NCI-H1417 treated with DMSO at 0.1 percent for 48 hours (cell line): ENCODE results near the gene CAMKK2.
"Not testable (repeated sequence)": the region's sequence is repeated elsewhere in the genome, so short reads cannot be mapped to it uniquely, and the experiment has no call there.

Experiments used
- DNase-seq: peaks from one replicate; lab custom pipeline; 2025; lab: John Stamatoyannopoulos, UW

The CAMKK2 gene

DNA sequence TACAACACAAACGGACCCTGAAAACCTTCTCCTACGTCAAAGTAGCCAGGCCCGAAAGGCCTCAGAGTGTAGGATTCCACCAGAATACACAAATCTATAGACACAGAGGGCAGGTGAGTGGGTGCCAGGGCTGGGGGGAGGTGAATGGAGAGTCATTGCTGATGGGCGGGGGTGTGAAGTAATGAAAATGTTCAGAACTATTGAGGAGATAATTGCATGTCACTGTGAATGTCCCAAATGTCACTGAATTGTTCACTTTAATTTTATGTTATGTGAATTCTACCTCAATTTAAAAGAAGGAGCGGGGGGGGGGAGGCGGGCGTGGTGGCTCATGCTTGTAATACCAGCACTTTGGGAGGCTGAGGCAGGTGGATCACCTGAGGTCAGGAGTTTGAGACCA lies 50.6 kb downstream of the CAMKK2 start:
- DNase-seq: no peak

DNA sequence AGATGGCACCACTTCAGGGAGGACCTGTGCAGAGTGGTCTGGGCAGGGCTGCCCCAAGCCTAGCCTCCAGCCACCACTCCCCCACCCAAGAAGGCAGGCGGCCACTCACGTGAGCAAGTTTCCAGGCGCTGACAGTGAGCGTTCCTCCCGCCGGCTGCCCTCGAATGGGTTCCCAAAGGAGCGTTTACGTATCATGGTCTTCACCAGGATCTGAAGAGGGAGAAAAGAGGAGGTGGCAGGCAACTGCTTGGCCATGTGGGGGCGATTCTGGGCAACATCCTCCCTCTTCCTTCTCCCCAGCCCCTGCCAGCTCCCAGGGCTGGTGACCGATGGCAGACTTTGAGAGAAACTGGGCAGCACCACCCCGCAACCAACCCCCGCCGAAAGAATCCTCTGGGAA lies 51.5 kb downstream of the CAMKK2 start:
- no peak for DNase-seq

DNA sequence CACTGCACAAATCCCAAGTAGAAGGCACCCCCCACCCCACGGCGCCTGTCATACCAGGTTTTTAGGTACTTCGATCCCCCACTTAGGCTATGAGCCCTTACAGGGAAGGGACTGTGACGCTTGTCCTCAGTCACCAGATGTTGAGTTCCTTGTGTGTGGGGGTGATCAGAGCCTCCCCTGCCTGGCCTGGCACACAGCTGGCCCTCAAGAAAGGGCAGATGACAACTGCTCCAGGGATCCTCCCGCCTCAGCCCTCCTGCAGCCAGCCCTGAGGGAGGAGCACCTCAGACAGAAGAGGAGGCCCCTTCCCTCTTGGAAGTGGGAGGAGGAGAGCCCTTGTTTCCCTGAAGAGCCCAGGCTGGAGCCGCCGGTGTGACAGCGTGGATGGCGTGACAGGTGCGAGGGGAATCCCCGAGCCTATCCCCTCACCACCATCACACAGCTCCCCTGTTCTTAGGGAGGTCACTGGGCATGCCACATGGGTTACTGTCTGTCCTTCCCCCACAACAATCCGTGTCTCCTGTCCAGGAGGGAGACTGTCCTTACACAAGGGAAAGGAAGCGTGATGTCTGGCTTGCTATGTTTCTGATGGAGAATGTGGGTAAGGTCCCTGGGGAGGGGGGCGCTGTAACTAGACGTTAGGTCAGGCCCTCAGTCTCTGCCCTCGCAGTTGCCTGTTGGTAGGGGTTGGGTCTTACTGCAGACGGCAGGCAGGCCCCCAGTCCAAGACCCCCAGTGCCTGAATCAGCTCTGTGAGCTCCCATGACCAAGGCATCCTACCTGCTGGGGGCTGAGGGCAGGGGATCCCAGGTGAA lies 55.1 kb downstream of the CAMKK2 start:
- no peak for DNase-seq

DNA sequence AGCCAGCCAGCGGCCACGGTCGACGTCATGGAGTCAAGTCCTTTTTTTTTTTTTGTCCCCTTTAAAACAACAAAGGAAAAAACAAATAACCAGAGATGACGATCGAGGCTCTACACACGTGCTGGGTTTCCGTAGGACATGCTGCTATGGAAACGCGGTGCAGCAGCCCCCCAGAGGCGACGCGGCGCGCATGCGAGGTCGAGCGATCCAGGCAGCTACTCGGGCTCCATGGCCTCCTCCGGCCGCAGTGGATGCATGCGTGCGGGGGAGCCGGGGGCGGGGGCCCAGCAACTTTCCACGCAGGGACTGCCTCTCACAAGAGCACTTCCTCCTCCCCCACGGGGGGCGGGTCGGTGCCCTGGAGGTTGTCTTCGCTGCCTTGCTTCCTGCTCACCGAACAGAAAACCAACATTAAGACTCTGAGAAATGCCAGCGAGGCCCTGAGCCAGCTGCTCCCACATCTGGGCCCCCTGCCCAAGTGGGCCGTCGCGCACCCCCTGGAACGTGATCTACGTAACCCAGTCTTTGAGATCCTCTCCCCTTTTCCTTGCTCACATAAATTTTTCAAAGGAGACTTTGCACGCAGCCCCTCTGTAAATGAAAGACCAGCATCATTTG lies 55.9 kb downstream of the CAMKK2 start:
- DNase-seq: no peak

DNA sequence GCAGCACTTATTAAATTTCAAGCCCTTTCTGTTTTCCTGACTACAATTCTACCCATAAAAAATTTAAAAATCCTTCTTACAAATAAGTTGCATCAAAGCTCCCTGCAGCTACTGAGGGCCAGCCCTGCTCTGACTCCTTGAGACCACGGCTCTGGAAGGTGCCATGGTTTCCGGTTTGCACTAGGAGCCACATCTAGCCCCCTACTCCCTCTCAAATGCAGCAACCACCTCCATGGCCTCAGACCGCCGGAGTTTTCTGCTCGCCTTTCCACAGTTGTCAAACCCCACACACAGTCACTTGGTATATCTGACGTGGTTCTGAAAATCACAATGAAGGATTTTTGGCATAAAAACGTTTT lies 56.5 kb downstream of the CAMKK2 start:
- DNase-seq: no peak

DNA sequence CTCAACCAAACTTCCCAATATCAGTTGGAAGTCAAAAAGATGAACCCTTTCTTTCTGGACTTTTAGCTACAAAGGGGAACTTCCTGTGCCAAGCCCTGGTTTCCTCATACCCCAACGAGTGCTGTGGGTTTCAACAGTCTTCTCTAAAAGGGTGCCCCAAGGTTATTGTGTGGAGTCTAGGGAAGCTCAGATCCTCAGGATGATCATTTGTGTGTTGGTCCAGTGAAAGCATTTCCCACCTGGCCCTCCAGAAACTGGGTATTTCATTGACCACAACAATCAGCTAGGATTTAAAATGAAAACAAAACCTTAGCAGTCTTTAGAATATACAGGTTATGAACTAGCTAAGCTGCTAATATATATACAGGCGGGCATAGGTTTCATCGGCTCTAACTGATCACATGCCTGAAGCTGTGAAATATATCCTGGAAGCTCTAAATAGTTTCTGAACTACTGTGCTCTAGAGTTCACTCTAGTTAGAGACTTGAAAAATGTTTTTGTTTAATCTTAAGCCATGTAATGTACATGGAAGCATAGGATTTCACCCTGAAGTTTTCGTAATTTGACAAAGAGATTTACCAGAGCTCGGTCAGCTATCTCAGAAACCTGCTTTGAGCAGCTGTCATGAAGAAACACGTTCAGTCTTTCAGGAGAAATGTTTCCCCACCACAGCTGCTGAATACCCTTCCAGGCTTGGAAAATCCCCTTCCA lies 57.0 kb downstream of the CAMKK2 start:
- no peak for DNase-seq

DNA sequence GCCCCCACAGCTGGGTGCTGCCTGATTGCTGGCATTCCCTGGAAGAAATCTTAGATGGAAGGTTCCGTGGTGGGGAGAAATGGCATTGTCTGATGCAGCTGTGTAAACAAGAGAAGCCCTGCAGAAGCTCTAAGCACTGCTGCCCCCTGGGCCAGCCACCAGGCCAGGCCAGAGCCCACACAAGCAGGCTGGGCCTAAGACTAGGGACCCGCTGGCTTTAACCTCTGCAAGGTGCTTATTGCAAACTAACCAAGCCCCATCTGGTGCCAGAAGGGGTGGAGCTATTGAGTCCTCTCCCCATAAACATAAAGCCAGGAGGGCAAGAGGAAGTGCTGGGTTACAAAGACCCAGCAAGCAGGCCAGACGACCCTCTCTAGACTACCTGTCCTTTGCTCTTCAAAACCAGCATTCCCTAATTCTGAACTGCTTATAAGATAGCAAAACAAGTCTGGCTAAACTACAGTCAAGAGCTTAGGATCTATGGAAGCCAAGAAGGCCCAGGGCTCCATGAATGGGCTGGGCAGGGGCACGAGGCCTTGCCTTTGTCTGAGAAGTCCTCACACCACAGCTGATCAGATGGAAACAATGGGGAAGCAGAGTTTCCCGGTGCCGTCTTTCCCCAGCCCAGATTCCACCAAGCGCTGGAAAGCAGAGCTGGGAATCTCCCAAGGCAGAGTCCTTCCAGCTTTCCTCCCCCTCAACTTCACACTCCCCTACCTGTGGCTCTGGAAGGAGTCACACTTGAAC lies 57.7 kb downstream of the CAMKK2 start:
- DNase-seq: peak; percentile 76

DNA sequence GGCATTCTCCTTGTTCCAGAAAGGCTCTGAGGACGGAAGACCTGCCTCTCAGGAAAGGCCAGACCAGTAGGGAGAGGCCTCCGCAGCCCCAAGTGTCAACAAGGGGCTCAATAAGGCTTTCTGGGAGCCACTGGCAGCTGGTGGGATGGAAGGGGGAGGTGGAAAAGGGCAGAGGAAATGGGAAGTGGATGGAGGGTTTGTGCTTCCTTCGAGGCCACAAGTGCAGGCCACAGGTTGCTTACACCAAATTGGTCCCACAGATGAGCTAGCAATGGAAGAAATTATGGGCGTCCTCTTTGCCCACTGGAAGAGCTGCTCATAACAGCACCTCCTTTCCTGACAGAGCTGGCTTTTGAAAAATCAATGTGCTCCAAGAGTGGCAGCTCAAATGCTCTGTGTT lies 58.4 kb downstream of the CAMKK2 start:
- DNase-seq: no peak

DNA sequence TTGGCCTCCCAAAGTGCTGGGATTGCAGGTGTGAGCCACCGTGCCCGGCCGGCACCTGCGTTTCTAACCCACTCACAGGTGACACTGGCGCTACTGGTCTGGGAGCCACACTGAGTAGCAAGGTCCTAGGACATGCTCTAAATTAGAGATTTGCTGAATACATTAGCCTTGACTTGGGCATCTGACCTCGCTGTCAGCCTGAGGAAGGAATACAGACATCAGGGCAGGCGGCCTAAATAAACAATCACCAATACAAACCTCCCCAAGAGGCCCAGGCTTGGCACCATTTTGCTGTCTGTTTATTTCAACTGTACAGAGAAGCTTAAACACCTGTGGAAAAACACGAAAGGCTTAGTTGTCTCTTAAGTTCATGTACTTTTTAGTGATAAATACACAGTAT lies 59.1 kb downstream of the CAMKK2 start:
- no peak for DNase-seq

DNA sequence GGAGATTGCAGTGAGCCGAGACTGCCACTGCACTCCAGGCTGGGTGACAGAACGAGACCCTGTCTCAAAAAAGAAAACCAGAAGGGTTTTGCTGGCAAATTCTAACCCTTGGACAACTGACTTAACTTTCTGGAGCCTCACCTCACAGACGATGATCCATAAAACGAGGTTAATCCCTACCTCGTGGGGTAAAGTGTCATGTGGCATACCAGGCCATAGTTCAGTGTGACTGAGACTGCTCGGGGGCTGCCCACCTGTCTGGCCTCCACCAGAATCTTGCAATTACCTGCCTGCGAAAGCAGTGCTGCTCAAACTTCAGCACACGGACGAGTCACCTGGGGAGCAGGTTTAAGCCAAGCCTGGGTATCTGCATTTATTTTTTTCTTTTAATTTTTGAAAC lies 59.7 kb downstream of the CAMKK2 start:
- DNase-seq: no peak

DNA sequence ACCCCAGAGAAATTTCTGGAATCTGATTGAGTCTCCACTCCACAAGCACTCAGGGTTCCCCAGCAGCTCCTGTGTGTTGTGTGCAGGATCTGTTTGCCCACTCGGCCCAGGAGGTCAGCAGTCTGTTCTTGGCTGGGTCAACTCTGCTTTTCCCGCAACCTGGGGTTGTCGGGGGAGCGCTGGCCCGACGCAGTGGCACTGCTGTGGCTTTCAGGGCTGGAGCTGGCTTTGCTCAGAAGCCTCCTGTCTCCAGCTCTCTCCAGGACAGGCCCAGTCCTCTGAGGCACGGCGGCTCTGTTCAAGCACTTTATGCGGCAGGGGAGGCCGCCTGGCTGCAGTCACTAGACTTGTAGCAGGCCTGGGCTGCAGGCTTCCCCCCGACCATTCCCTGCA lies 62.9 kb downstream of the CAMKK2 start:
- DNase-seq: no peak

DNA sequence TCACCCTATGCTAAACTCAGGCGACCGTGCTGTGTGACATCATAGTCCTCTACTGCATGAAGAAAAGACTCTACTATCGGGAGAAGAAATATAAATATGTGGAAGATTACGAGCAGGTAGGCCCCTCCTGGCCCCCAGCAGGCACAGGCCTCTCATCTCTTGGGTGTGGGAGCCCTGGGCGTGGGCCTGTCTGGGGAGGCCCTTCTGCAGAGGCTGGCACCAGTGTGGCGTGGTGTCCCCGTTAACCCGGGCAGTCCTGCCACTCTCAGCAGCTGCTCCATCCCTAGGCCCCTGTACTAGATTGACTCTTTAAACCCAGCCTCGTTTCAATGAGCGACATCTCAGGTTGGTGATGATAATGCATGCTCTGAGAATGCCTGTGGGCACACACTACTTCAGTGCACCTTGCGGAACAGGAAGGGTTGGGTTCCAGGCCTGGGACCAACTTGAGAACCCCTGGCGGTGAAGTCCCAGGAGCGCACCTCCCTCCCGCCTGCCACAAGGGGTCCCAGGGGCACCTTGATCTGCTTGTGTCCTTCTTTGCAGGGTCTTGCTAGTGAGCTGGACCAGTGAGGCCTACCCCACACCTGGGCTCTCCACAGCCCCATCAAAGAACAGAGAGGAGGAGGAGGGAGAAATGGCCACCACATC lies 63.4 kb downstream of the CAMKK2 start:
- no peak for DNase-seq

DNA sequence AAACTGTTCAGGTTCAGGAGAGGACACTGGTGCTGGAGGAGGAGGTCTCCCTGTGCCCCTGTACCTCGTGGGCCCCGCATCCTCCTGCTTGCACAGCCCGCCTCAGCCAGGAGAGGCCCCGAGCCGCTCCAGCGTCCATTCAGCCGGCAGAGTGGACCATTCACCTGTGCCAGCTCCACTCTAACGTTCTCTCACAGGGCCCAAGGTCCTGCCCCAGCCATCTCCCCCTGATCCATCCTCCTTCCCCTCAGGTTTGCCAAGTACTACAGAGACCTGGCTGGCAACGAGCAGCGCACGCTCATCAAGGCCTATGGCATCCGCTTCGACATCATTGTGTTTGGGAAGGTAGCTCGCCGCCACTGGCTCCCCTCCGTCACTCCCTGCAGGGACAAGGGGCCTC lies 64.3 kb downstream of the CAMKK2 start:
- DNase-seq: no peak

DNA sequence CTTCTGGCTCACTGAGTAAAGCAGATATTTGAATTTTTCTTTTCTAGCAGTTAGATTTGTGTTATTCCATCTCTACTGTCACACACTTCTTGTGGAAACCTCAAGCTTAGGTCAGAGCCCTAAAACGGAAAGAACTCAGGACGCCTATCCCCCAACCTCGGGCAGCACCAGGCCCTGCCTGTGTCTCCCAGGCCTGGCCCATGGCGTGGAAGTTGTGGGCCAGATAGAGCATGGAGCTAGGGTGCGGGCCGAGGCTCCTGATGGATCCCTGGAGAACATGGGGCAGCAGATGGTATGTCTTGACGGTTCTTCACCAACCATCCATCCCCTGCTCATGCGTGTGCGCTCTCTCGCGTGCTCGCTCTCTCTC lies 66.0 kb downstream of the CAMKK2 start:
- no peak for DNase-seq

DNA sequence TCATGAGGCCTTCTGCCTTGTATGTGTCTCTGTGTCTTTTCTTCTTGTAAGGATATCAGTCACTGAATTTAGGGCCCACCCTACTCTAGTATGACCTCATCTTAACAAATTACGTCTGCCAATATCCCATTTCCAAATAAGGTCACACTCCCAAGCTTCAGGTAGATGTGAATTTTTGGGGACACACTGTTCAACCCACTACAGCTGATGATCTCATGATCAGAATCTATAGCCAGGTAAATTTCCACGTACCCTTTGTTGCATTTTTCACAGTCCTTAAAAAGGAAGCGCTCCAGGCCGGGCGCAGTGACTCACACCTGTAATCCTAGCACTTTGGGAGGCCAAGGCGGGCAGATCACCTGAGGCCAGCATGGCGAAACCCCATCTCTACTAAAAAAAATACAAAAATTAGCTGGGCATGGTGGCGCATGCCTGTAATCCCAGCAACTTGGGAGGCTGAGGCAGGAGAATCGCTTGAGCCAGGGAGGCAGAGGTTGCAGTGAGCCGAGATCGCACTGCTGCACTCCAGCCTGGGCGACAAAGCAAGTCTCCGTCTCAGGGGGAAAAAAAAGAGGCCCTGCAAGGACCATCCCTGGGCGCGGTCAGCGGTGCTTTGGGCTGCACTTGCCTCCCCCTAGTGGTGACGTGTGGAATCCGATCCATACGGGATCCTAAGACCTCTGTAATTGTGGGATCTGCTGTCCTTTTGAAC lies 66.5 kb downstream of the CAMKK2 start:
- not testable (repeated sequence) for DNase-seq

DNA sequence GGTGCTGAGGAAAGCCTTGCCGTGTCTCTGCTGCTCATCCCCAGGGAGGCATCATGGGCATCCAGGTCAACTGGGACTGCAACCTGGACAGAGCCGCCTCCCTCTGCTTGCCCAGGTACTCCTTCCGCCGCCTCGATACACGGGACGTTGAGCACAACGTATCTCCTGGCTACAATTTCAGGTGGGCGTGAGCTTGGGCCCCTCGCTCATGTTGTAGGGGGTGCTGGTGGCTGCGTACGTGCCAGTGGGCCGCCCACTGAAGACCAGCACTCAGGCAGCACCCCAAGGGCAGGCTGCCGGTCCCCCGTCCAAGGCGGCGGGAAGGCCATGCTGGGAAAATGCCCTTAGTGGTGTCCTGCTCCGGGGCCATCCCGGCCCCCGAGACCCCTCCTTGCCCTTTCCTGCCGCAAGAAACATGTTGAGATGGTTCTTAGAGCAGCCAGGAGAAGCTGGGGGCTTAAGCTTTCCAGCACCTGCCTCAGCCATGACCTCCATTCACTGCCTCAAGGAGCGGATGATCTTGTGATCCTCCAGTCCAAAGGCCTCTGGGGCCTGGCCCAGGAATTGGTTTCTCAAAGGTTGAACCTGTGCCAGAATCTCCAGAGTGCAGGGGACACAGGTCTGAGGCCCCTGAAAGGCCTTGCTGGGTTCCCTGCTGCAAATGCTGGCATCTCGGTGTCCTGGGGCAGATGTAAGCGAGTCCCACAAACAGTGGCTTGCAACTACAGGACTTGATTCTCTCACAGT lies 67.4 kb downstream of the CAMKK2 start:
- no peak for DNase-seq

DNA sequence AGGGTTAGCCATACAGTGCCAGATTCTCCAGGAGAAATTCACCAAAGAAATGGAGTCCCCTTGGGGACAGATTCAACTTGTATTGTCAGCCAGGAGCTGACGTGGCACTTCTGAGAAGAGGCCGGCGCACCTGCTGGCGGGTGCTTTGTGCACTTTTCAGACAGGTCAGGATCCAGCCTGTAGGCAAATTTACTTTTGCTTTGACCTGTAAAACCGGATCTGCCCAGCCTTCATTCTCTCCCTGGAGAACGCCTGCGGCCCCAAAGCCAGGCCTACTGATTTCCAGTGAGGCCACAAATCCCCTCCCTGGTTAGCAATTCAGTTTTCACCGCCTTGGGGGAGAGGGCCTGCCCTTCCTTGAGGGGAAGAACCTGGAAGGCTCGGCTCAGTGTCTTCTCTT lies 69.2 kb downstream of the CAMKK2 start:
- peak; percentile 24 for DNase-seq

DNA sequence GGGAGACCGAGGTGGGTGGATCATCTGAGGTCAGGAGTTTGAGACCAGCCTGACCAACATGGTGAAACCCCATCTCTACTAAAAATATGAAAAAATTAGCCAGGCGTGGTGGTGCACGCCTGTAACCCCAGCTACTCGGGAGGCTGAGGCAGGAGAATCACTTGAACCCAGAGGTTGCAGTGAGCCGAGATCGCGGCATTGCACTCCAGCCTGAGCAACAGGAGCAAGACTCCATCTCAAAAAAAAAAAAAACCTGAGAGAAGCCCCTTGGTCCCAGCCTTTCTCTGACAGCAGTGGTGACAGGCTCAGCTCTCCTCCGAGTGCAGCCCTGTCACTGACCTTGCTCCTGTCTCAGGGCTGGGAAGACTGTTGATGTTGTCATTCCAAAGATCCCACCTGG lies 69.6 kb downstream of the CAMKK2 start:
- not testable (repeated sequence) for DNase-seq

DNA sequence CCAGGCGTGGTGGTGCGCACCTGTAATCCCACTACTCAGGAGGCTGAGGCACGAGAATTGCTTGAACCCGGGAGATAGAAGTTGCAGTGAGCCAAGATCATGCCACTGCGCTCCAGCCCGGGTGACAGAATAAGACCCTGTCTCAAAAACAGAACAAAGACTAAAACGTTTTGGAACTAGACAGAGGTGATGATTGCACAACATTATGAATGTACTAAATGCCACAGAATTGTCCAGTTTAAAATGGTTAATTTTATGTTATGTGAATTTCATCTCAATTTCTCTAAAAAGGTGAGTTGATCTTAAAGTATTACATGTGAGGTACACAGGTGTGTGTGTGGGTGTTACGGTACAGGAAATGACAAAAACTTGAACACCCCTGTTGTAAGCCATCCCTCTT lies 70.1 kb downstream of the CAMKK2 start:
- no peak for DNase-seq

DNA sequence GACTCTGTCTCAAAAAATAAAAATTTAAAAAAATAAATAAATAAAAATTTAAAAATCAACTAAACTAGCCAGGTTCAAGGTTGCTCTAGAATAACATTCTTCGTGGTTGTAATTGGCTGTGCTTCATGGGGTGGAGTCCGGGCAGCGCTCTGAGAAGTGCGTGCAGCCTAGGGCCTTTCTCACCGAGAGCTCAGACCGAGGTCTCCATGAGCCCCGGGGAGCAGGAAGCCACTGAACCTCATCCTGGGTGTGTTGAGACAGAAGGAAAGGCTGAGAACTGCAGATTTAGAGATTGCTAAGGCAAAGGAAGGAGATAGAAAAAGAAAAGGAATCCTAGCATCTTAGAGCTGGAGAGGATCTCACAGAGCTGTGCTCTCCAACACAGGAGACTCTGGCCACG lies 71.9 kb downstream of the CAMKK2 start:
- DNase-seq: no peak
